Measurements from ENCODE around the gene RIPOR3. TPM values are rescaled to one million over a fixed set of nuclear protein-coding genes. Genes with fewer than 3 reads are reported as not detected.
"Not testable (repeated sequence)": the region's sequence is repeated elsewhere in the genome, so short reads cannot be mapped to it uniquely, and the experiment has no call there.

Gene RIPOR3
- total and polyA plus RNA-seq, 2 experiments from 2014 or later: 5.6 to 5.7 TPM

DNA sequence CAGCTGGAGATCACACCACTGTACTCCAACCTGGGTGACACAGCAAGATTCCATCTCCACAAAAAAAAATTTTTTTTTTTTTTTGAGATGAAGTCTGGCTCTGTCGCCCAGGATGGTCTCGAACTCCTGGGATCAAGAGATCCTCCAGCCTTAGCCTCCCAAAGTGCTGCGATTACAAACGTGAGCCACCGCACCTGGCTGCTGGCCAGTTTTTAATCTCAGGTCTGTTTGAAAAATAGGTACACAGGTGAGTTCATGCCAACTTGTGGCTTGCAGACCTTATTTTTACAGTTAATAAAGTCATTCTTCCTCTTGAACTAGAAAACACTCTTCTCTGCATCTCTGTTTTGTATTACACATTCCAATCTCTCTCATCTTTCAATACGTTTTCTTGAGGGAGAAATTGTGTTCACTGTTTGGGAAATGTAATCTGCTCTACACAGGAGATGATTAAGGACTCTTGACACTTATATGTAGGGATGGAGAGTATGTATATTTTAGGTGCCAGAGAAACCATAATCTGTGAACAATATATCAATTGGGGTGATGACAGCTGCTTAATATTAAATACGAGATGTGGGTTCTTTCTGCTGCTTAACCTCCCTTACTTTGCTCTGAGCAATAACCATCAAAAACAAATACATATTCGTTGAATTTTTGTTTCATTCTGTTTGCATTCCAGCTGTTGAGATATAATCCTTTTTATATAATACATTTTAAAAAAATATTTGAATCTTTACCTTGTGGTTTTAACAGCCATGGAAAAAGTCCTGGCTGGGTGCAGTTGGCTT lies 17.7 kb upstream of the RIPOR3 start:
- no peaks in the 10 kb centered on the region for H3K9me2 ChIP-seq (replicated peaks; ENCODE audit: insufficient read depth)
- H2AFZ ChIP-seq: no peak overlapping the region
- no peaks in the 10 kb centered on the region for H3K9me3 ChIP-seq (ENCODE audit: low read depth)
- H3K79me2 ChIP-seq: no peaks in the 10 kb centered on the region
- no peaks in the 10 kb centered on the region for H4K20me1 ChIP-seq (ENCODE audit: insufficient read depth, poor library complexity, severe bottlenecking)
- no peaks in the 10 kb centered on the region for H3K27me3 ChIP-seq
- H3K4me2 ChIP-seq: no peak overlapping the region
- H3K4me3 ChIP-seq: no peak overlapping the region
- peaks cover 9% of the 10 kb centered on the region for H3K4me1 ChIP-seq (ENCODE audit: insufficient read depth)
- no peak overlapping the region for H3K27ac ChIP-seq
- no peak for TF ChIP-seq EZH2phosphoT487 (IDR thresholded peaks at IDR 0.05; ENCODE audit: low read depth, severe bottlenecking, unreplicated experiment)
- no peak for DNase-seq (ENCODE audit: low spot score)
- 81% methylated on average over 8 of the region's 8 CpGs for WGBS (ENCODE audit: low lambda C conversion rate, missing lambda C conversion rate)
- H3K36me3 ChIP-seq (replicated peaks; ENCODE audit: insufficient read depth, low read depth): no peaks in the 10 kb centered on the region

DNA sequence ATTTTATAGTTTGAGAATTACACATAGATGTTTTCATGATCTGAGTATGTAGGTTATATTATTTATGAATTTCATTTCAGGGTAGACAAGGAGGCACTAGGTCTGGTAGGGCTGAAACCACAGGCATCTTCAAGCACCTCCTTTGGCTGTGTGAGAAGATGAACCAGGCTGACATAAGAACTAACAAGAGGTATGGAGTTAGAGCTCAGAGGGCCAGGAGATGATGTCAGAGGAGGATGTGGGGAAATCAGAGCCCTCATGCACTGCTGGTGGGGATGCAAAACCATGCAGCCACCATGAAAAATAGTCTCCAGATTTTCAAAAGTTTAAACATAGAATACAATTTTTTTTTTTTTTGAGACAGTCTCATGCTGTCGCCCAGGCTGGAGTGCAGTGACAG lies 13.6 kb upstream of the RIPOR3 start:
- Histone ChIP-seq H3K9me2 (replicated peaks; ENCODE audit: insufficient read depth) (no peaks in the 10 kb centered on the region), H3K4me1 (ENCODE audit: insufficient read depth) (peaks cover 11% of the 10 kb centered on the region), H3K36me3 (replicated peaks; ENCODE audit: insufficient read depth, low read depth) (no peaks in the 10 kb centered on the region), H3K27ac (no peak overlapping the region), H3K4me2 (no peak overlapping the region), H3K79me2 (no peaks in the 10 kb centered on the region), H3K27me3 (no peaks in the 10 kb centered on the region), H4K20me1 (ENCODE audit: insufficient read depth, poor library complexity, severe bottlenecking) (no peaks in the 10 kb centered on the region), H3K4me3 (no peak overlapping the region), H3K9me3 (ENCODE audit: low read depth) (no peaks in the 10 kb centered on the region), H2AFZ (no peak overlapping the region)
- TF ChIP-seq EZH2phosphoT487 (IDR thresholded peaks at IDR 0.05; ENCODE audit: low read depth, severe bottlenecking, unreplicated experiment): no peak
- TF ChIP-seq EZH2 (IDR thresholded peaks at IDR 0.05; ENCODE audit: borderline replicate concordance): no peak
- TF ChIP-seq, protein P1, sequence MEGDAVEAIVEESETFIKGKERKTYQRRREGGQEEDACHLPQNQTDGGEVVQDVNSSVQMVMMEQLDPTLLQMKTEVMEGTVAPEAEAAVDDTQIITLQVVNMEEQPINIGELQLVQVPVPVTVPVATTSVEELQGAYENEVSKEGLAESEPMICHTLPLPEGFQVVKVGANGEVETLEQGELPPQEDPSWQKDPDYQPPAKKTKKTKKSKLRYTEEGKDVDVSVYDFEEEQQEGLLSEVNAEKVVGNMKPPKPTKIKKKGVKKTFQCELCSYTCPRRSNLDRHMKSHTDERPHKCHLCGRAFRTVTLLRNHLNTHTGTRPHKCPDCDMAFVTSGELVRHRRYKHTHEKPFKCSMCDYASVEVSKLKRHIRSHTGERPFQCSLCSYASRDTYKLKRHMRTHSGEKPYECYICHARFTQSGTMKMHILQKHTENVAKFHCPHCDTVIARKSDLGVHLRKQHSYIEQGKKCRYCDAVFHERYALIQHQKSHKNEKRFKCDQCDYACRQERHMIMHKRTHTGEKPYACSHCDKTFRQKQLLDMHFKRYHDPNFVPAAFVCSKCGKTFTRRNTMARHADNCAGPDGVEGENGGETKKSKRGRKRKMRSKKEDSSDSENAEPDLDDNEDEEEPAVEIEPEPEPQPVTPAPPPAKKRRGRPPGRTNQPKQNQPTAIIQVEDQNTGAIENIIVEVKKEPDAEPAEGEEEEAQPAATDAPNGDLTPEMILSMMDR (IDR thresholded peaks at IDR 0.05; ENCODE audit: poor library complexity): no peak
- WGBS (ENCODE audit: low lambda C conversion rate, missing lambda C conversion rate): 100% methylated on average over 1 of the region's 1 CpG
- no peak for DNase-seq (ENCODE audit: low spot score)

DNA sequence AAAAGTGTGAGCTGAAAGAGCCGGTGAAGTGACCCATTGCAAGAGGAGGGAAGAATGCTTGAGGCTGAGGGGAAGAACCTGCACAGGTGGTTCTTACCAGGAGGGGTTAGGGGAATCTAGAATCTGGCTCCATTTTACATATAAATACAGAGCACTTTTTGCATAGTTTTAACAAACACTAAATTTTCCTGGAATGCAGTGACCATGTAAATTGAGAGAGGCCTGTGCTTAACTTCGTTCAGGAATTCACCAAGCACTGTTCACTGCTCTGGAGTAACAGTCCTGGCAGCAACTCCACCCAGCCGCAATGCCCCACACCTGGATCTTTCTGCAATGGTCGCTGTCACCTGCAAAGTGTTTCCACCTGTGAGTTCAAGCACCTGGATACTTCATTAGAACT lies 13.2 kb upstream of the RIPOR3 start:
- no peak overlapping the region for H3K4me3 ChIP-seq
- no peaks in the 10 kb centered on the region for H3K9me3 ChIP-seq (ENCODE audit: low read depth)
- H3K4me1 ChIP-seq (ENCODE audit: insufficient read depth): peaks cover 11% of the 10 kb centered on the region
- TF ChIP-seq, protein P1 (IDR thresholded peaks at IDR 0.05; ENCODE audit: poor library complexity): no peak
- TF ChIP-seq EZH2phosphoT487 (IDR thresholded peaks at IDR 0.05; ENCODE audit: low read depth, severe bottlenecking, unreplicated experiment) (no peak), EZH2 (IDR thresholded peaks at IDR 0.05; ENCODE audit: borderline replicate concordance) (no peak)
- WGBS (ENCODE audit: low lambda C conversion rate, missing lambda C conversion rate): 67% methylated on average over 4 of the region's 4 CpGs
- no peaks in the 10 kb centered on the region for H3K79me2 ChIP-seq
- no peaks in the 10 kb centered on the region for H3K36me3 ChIP-seq (replicated peaks; ENCODE audit: insufficient read depth, low read depth)
- no peaks in the 10 kb centered on the region for H3K9me2 ChIP-seq (replicated peaks; ENCODE audit: insufficient read depth)
- no peak overlapping the region for H3K4me2 ChIP-seq
- no peaks in the 10 kb centered on the region for H4K20me1 ChIP-seq (ENCODE audit: insufficient read depth, poor library complexity, severe bottlenecking)
- no peak overlapping the region for H2AFZ ChIP-seq
- no peak for DNase-seq (ENCODE audit: low spot score)
- H3K27me3 ChIP-seq: no peaks in the 10 kb centered on the region
- no peak overlapping the region for H3K27ac ChIP-seq

DNA sequence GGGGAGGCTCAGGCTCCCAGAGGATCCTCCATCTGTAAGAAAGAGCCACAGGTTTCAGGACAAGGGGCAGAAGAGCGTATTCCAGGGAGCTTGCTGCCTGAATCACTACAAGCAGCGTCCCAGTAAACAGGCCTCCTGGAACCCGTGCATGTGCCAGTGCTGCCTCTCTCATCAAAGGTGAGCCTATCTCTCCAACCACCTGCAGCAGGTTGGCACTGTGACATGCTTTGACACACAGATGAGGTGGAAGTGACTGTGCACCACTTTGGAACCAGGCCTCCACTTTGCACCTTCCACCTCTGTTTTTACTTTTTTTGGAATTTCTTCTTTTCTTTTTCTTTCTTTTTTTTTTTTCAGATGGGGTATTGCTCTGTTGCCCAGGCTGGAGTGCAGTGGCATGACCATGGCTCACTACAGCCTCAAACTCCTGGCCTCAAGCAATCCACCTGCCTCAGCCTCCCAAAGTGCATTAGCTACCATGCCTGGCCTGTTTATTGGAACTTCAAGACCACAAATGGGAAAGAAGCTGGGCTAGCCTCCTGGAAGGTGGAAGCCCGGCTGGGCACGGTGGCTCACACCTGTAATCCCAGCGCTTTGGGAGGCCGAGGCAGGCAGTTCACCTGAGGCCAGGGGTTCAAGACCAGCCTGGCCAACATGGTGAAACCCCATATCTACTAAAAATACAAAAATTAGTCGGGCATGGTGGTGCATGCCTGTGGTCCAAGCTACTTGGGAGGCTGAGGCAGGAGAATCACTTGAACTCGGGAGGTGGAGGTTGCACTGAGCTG lies 12.5 kb upstream of the RIPOR3 start:
- H3K4me1 ChIP-seq (ENCODE audit: insufficient read depth): peaks cover 11% of the 10 kb centered on the region
- not testable (repeated sequence) for H3K9me2 ChIP-seq (replicated peaks; ENCODE audit: insufficient read depth); H3K9me3 ChIP-seq (ENCODE audit: low read depth); H4K20me1 ChIP-seq (ENCODE audit: insufficient read depth, poor library complexity, severe bottlenecking); H3K79me2 ChIP-seq; H3K36me3 ChIP-seq (replicated peaks; ENCODE audit: insufficient read depth, low read depth); DNase-seq (ENCODE audit: low spot score); H2AFZ ChIP-seq; H3K4me3 ChIP-seq; H3K27ac ChIP-seq; H3K4me2 ChIP-seq; H3K27me3 ChIP-seq
- WGBS (ENCODE audit: low lambda C conversion rate, missing lambda C conversion rate): 81% methylated on average over 8 of the region's 9 CpGs

Data from hepatocyte (in vitro differentiated cells).